ENCODE data around the gene SFTPB.
"Not testable (repeated sequence)": the region's sequence is repeated elsewhere in the genome, so short reads cannot be mapped to it uniquely, and the experiment has no call there.

SFTPB gene

DNA sequence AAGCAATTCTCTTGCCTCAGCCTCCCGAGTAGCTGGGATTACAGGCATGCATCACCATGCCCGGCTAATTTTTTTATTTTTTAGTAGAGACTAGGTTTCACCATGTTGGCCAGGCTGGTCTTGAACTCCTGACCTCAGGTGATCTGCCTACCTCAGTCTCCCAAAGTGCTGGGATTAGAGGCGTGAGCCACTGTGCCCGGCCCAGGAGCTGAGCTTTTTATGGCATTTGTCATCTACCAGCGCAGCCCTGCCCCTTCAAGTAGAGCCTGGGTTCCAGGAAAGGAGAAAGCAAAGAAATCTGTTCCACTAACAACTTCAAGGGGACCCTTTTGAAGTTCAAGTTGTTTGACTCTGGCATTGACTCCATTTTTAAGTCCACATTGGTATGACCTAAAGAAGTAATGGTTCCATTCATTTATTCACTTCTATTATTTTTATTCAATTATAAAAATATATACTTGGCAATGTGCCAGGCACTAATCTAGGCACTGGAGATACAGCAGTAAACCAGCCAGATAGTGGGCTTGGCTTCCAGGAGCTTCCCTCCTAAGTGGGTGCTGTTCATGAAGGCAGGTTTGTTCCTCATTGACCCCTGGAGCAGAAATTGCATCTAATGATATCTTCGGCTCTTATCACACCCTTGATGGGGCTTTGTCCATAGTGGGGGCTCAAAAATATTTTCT lies 8.0 kb upstream of the SFTPB start:
- DNase-seq (ENCODE audit: low spot score) = no peak

DNA sequence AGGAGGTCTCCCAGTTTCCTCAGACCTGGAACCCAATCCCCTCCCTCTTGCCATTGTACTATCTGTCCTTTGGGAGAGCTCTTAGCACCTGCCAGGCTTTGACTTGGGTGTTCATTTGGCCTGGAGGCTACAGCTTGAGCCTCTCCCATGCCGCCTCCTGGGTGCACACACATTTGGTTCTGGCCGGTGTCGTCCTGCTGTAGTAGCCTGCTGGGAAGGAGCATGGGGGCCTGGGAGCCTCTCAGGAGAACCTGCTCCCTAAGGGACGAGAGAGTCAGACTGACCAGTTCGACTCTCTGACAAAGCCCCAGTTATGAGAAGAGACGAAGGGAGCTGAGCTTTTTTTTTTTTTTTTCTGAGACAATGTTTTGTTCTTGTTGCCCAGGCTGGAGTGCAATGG lies 7.4 kb upstream of the SFTPB start:
- no peak for DNase-seq (ENCODE audit: low spot score)

DNA sequence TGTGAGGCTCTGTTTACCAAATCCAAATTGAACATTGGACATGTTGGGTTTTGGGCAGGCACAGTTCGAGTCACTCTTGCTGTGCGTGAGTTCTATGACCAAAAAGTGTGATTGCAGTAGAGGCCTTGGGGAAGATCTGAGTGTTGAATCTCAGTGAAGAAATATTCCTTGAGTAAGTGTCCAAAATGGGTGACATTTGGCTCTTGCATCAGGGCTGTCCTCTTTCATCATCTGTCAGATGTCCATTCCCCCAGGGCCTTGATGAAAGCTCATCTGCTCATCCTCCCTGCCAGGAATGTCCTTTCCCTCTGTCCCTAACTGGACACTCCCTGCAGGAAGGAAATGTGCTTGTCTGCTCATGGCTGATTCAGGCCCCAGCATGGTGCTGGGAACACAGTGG lies 6.4 kb upstream of the SFTPB start:
- no peak for DNase-seq (ENCODE audit: low spot score)

DNA sequence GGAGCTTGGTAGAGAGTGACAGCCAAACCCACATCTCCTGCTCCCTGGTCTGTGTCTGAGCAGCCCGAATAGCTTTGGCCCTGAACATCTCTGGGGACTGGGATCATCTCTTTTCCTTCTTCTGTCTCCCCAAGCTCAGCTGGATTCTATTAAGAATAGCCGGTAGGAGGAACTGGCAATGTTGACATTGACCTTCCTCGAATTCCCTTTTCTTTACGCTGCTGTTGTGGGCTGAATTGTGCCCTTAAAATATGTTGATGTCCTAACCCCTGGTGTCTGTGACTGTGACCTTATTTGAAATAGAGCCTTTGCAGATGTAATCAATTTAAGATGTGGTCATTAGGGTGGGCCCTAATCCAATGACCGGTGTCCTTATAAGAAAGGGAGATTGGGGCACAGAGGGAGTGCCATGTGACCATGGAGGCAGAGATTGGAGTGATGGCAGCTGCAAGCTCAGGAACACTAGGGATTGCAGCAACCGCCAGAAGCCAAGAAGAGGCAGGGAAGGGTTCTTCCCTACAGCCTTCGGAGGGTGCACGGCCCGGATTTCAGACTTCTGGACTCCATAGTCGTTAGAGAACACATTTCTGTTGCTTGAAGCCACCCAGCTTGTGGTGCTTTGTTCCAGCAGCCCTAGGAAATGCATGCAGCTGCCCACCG lies 5.8 kb upstream of the SFTPB start:
- DNase-seq (ENCODE audit: low spot score) = no peak

DNA sequence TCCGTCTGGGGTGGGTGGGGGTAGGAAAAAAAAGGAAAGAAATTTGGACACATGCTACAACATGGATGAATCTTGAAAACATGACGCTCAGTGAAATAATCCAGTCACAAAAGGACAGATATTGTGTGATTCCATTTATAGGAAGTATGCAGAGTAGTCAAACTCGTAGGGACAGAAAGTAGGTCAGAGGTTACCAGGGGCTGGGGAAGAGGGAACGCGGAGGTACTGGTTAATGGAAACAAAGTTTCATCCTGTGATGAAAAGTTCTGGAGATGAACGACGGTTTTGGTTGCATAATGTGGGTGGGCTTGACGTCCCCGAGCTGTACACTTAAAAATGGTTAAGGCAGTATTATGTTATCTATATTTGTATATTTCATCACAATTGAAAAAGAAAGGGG lies 4.5 kb upstream of the SFTPB start:
- no peak for DNase-seq (ENCODE audit: low spot score)

DNA sequence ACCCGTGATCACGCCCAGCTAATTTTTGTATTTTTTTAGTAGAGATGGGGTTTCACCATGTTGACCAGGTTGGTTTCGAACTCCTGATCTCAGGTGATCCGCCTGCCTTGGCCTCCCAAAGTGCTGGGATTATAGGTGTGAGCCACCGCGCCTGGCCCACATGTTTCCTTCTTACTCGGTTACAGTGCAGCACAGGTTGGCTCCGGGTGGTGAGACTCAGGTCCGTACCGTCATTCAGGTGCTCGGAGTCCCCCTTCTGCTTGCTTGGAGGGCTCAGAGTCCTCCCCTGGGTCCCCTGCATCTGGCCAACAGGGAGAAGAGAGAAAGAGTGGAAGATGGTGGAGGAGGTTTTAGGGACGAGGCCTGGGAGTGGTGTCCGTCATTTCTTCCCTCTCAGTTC lies 2.4 kb upstream of the SFTPB start:
- not testable (repeated sequence) for DNase-seq (ENCODE audit: low spot score)

DNA sequence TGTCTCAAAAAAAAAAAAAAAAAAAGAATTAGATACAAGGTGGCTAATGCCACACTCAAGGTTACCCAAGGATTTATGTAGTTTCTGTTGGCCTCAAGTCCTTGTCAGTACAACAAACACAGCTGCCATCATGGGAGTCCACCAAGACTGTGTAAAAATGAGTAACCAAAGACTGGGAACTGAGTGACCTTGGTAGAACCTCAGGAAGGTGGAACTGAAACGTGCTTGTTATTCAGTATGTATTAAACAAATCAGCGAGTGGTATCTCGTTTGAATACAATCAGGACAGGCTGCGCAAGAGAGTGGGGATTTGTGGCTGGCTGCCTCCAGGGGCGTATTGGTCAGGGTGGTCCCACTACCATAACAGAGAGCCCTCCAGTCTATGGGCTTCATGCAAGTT lies 1.6 kb upstream of the SFTPB start:
- DNase-seq (ENCODE audit: low spot score) = no peak

DNA sequence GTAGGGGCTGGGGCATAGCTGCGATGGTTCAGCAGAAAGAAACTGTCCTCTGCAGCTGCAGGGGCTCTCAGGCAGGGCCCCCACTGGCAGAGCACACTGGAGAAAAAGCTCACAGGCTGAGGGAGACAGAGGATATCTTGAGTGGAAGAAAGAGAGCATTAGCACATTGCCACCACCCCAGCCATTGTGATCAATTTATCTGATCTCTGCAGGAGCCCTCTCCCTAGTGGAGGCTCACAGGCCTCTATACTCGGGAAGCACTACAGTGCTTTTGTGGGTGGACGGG lies 801 bp upstream of the SFTPB start:
- DNase-seq (ENCODE audit: low spot score) = no peak

DNA sequence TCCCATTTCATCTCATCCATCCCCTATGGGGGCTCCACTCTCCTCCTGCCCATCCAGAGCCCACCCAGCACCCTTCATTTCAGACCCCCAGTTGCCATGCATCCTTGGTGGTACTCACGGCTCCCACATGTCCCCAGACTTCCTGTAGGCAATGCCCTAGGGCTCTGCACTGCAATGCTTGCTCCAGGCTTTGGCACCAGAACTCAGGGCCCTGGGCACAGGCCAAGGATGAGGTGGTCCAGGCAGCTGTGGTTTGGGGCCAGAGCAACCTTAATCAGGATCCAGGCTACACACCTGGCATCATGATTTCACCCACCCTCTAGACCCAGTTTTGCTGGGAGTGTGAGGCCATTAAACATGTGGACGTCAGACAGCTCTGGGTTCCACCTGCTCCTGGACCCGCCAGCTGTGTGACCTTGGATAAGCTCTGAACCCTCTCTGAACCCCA lies 414 bp downstream of the SFTPB start:
- DNase-seq (ENCODE audit: low spot score) = no peak

DNA sequence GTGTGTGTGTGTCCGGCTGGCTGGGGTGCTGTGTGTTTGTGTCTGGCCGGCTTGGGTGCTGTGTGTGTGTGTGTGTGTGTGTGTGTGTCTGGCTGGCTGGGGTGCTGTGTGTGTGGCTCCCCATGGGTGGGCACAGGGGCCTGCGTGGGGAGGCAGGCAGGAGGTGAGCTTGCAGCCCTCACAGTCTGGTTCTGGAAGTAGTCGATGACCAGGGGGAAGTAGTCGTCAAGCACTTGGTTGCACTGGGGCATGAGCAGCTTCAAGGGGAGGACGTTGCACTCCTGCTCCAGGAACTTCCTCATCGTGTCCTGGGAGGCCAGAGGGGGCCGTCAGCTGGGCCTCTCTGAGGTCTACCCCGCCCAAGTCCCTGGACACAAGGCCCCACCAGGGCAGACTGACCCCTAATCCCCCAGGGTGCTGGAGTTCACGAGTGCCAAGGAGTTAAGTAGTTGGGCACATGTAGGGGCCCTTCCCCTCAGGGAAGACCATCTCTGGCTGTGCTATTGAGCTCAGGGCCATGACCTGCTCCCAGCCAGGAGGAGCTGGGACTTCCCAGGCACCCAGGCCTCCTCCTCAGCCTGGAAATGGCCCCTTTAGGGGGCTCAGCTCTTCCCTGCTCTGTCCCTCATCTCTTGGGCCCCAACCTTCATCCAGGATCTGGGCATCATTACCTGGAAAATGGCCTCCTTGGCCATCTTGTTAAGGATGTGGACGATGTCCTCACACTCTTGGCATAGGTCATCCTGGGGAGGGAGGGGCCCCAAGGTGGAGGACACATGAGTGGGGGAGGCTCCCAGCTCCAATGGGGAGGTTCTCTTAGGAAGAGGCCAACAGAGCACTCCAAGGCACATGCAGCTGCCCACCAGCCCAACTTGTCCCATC lies 1.3 kb downstream of the SFTPB start:
- no peak for DNase-seq (ENCODE audit: low spot score)

DNA sequence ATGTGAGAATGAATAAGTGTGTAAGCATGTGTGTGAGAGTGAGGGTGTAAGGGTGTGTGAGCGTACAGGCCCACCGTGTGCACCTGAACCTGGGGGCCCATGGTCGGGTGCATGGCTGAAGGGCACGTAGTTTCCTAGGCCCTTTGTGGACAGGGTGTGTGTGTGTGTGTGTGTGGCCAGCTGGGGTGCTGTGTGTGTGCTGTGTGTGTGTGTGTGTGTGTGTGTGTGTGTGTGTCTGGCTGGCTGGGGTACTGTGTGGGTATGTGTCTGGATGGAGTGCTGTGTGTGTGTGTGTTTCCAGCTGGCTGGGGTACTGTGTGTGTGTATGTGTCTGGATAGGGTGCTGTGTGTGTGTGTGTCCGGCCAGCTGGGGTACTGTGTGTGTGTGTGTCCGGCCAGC lies 2.0 kb downstream of the SFTPB start:
- no peak for DNase-seq (ENCODE audit: low spot score)

DNA sequence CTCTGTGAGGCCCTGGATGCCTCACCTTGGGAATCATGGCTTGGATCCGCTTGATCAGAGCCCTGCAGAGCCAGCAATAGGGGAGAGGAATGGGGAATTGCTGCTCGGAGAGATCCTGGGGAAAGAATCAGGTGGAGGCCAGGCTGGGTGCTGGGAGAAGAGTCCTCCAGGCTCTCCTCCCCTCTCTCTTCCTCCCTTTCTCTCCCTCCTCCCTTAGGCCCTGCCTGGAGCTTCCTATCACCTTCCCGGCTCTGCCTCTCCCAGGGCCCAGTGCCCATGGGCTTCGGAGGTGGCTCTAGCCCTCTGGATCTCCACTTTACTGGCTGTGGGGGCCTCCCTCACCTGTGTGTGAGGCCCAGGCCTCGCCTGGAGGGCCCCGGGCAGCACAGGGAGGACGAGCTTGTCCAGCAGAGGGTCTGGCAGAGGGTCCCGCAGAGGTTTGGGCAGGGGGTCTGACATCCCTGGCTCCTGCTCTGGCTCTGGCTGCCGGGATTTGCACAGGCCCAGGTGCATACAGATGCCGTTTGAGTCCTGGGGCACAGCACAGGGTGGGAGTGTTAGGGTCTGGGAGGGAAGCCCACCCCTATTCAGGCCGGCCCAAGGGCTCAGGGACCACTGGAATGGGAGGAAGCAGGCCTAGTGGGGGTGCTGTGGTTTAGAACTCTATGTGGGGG lies 2.6 kb downstream of the SFTPB start:
- DNase-seq (ENCODE audit: low spot score) = no peak

DNA sequence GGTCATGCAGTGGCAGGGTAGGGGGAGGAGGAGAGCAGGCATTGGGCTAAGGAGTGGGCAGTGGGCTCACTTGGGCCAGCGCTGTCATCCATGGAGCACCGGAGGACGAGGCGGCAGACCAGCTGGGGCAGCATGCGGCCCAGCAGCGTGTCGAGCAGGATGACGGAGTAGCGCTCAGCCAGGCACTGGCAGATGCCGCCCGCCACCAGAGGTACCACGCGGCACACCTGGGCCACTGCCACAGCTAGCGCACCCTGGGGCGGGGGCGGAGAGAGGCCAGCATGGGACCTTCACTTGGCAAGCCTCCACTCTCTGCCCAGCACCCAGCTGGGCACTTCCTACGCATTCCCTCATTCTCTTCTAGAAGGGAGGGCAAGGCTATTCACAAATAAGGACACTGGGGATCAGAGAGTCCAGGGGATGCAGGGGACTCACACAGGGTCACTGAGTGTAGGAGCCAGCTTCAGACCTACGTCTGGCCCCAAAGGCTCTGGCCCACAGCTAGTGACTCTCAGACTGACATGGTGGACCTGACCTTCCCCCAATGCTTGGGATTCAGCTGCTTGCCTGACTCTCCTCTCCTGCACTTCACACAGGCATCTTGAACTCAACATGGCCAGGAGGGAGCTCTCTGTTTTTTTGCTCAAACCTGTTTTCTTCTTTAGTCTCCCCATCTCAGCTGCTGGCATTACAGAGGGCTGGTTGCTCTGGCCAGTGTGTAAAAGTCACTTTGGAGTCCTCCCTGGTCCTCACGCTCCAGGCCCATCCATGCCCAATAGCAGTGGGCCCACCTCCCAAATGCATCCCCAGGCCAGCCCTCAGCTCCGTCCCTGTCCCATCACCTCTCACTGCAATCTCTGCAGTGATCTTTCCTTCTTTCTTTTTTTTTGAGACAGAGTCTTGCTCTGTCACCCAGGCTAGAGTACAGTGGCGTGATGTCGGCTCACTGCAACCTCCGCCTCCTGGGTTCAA lies 4.1 kb downstream of the SFTPB start:
- no peak for DNase-seq (ENCODE audit: low spot score)

DNA sequence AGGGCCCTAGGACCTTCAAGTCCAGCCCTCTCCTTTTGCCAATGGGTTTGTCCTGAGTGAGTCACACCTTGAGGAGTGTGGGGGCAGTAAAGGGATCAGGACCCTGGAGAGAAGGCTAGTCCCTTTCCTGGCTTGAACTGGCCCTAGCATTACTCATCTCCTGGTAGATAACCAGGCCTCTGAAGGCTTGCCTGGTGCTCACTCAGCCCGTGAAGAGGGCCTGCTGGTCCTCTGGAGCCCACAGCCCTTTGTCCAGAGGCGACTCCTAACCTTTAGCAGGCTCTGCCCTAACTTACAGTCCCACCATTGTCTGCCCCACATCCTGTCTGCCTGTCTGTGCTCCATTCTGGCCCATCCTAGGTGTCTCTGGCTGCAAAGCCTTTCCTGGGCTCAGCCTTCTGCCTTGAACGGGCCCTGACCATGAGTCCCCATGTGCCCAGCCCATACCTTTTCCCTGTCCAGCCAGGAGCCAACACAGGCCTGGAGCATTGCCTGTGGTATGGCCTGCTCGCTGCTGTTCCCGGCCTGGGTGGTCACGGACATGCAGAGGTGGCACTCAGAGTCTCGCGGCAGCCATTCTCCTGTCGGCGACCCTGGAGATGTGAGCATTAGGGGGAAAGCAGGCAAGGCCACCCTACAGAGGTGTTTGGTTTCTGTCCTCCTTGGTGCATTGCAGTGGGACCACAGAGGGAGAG lies 5.0 kb downstream of the SFTPB start:
- no peak for DNase-seq (ENCODE audit: low spot score)

DNA sequence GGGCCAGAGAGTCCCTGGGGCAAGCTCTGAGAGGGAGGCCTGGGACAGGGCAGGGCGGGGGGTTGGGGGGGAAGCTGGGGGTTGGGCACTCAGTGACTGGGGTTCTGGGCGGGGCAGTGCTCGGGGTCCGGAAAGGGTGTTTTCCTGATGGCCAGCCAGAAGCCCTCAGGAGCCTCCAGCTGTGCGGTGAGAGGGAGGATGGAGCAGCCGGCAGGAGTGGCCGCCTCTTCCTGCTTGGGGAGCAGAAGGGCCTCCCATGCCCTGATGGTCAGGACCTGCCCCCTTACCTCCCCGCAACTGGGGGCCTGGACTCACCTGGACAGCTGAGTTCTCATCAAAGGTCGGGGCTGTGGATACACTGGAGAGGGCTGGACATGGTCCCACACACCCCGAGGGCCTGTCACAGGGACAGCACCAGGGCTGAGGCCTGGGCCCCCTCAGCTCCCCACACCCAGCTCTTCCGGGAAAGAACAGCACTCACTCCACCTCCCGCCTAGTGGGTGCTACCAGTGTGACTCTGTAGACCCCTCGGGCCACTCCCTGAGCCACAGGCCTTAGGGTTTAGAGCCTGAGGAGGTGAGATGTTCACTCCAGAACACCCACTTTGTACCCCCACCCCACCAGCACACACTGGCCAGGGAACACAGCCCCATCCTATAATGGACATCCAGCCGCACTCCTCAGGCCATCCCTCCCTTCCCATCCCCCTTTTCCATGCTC lies 6.7 kb downstream of the SFTPB start:
- DNase-seq (ENCODE audit: low spot score) = no peak

DNA sequence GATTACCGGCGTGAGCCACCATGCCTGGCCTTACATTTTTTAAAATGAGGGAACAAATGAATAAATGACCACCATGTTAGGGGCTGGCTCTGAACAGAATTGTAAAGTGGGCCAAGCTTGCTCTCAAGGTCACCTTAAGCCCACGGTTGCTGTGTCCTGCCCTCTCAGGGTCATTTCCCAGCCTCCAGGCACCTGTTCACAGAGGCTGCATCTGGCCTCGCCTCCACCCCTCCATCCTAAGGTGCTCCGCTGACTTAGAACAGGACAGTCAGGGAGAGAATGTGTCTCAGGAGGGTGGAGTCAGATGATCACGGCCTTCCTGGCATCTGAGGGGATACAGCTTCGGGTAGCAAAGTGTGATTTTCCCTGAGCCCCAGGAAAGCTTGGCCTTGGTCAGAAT lies 7.3 kb downstream of the SFTPB start:
- DNase-seq (ENCODE audit: low spot score) = no peak

DNA sequence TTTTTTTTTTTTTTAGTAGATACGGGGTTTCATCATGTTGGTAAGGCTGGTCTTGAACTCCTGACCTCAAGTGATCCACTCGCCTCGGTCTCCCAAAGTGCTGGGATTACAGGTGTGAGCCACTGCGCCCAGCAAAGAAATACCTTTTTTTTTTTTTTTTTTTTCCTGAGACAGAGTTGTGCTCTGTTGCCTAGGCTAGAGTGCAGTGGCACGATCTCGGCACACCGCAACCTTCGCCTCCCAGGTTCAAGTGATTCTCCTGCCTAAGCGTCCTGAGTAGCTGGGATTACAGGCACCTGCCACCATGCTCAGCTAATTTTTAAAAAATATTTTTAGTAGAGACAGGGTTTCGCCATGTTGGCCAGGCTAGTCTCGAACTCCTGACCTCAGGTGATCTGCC lies 7.7 kb downstream of the SFTPB start:
- DNase-seq (ENCODE audit: low spot score) = not testable (repeated sequence)

DNA sequence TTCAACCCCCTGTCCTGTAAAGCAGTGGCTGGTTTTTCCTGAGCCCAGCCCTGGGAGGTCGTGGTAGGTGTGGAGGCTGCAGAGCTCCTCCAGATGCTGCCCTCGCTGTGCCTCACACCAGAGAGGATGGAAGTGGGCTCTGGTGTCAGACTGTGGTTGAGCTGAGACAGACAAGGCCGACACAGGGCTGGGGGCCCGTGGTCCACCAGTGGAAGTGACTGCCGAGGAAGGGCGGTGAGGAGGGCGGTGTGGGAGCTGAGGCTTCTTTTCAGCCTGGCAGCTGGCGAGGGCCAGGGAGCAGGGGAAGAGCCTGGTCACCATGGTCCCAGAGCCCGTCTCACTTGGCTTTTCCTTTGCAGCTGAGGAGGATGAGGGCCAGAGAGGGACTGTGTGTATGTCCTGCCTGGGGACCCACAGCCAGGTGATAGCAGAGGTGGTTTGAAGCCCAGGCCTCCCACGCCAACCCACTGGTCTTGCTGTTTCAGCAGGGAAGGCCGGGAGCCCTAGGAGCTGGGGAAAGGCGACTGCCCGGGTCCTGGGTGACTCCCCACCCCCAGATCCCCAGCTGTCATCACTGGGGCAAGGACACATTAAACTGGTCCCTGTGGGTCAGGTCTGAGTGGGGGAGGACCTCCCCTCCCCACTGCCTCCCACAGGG lies 8.5 kb downstream of the SFTPB start:
- DNase-seq (ENCODE audit: low spot score) = no peak

DNA sequence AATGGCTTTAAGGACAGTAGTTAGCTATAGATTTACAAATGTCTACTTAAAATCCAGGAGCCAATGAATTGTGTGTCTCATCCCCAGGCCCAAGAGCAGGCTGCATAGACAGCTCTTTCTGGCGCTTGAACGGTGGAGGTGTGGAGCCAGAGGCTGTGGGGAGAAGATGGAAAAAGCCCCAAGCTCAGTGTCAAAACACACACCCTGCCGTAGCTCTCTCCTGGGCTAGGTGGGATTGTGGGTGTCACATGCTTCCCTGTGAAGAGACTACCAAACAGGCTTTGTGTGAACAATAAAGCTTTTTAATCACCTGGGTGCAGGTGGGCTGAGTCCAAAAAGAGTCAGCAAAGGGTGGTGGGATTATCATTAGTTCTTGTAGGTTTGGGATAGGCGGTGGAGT lies 10.6 kb downstream of the SFTPB start:
- DNase-seq (ENCODE audit: low spot score) = not testable (repeated sequence)

DNA sequence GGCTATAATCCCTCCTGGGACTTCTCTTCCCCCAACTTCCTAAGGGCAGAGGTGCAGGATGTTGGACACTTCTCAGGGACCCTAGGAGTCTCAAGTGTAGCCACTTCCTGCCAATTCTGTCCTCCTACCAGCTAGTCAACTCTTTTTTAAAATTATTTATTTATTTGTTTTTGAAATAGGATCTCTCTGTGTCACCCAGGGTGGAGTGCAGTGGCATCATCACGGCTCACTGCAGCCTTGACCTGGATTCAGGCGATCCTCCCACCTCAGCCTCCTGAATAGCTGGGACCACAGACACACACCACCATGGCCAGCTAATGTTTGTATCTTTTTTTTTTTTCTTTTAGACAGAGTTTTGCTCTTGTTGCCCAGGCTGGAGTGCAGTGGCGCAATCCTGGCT lies 11.5 kb downstream of the SFTPB start:
- no peak for DNase-seq (ENCODE audit: low spot score)
